Left cardiac atrium (tissue), 4 donors: ENCODE data around the gene ZNF407. TPM values are rescaled to one million over a fixed set of nuclear protein-coding genes. Genes with fewer than 3 reads are reported as not detected.
A peak's percentile ranks its signal among the peaks of the same experiment; 100 is the strongest.
"Not testable (repeated sequence)": the region's sequence is repeated elsewhere in the genome, so short reads cannot be mapped to it uniquely, and the experiment has no call there.

Experiments
- ATAC-seq, 2 donors: fragments of 200-7000 bp; cut with Tn5 transposase; one replicate each; pipeline ENCODE4 v1.9.1; 2020; ENCODE audit warnings: mild to moderate bottlenecking in 2 of 2, moderate library complexity in 2 of 2
- DNase-seq: peaks from one replicate; pipeline ENCODE4 v3.0.0-alpha.2; 2020
- intact Hi-C, 2 donors: fragments of 100-400 bp; cut with DNase I; formaldehyde crosslinking; loops; one replicate each; pipeline versions ENCODE4 v1.14.1 to v1.15.1; 2022 to 2023
- total RNA-seq, 2 donors: library from RNA; stranded (reverse); fragmentation: NEBNext Ultra II Directional; extraction: Animal tissue kit (Norgen Biotek cat#: 25700); gene quantifications; one replicate each; pipeline ENCODE4 v1.2.1, GENCODE V29; 2021
- donor health status: DM: no; HTN: yes; CAD: no.
- donor health status: DM: no; HTN: yes; CAD: no; lungs with severe emphysema.
- donor health status: DM: yes; HTN: yes; CAD: no.
- donor health status: Dilated cardiomyopathy.

Gene ZNF407
- total RNA-seq, 2 donors from 2014 or later = 10.1 to 10.6 TPM

DNA sequence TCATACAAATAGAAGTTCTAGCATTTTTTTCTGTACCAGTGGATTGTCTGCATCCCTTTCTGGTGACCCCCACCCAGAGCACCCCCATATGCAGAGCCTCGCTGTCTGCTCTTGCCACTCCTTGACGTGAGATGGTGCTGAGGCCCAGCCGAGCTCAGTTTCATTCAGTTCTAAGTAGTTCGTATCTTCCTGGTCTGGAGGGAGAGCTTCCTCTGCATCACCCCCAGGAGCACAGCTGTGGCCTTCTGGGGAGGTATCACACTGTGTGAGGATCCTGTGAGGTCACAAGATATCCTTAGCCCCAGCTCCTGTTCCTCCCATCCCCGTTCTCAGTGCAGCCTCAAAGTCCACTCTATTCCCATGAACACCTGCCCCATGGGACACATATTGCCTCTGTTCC is 478.6 kb downstream of the ZNF407 start:
- intact Hi-C loops = no loop called here
- DNase-seq = no peak
- ATAC-seq = no peak

DNA sequence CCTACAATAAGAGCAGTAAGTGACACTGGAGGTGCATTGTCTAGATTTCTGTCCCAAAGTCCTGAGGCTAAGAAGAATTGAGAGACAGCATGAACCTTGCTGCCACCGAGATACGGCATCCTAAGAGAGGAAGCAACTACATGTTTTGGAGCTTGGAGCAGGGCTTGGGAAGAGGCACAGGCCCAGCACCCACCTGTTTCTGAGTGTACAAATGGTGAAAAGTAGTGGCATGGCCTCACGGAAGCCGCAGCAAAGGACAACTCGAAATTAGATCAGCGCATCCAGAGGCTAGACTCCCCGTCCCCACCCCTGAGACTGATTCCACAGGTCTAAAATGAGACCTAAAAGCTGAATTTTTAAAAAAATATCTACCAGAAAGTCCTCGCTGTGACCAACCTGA is 483.8 kb downstream of the ZNF407 start:
- no peak for ATAC-seq
- DNase-seq = no peak
- intact Hi-C loops = no loop called here

- DNase-seq (no peak), ATAC-seq (no peak)
- intact Hi-C loops = no loop called here
Measured at GRCh38 chr18:75083131-75083530, 485.5 kb downstream of the ZNF407 start.

DNA sequence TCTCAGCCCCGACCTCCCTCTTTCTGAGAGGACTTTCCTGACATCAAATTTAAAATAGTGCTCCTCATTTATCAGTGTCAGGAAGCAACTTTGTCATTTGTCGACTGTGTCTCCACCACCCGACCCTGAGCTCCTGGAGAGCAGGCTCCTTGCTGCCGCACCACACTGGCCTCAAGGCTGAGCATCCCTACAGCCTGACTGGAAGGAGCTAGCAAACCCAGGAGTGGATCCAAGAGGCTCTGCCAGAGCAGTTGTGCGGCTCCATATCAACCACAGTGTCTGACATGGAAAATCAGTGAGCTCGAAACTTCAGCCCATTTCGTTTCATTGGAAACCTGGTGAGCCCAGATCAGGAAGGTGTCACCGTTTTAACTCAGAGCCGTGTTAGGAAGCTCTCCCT is 486.1 kb downstream of the ZNF407 start:
- no peak for DNase-seq
- ATAC-seq = no peak
- intact Hi-C loops = no loop called here

DNA sequence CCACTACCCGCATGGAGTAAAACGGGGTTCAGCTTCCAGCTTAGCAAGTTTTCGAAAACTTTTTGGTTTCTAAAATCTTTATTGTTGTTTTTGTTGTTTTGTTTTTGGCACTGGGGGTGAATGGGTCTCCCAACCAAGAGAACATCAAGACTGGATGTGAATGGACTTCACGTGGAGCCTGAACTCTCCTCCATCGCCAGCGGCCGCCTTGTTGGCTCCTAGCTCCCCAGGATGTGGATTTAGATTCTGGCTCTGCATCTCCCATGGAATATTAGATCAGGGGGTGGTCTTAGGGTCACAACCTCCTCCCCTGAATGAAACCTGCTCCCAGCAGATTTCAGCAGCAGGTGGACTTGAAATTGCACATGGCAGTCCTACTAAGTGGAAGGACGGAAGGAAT is 488.0 kb downstream of the ZNF407 start:
- DNase-seq, intact Hi-C loops, ATAC-seq: not testable (repeated sequence)

GRCh38 chr18:75086494-75087034 is 488.9 kb downstream of the ZNF407 start:
- DNase-seq (no peak), ATAC-seq (no peak)
- intact Hi-C loops = no loop called here

DNA sequence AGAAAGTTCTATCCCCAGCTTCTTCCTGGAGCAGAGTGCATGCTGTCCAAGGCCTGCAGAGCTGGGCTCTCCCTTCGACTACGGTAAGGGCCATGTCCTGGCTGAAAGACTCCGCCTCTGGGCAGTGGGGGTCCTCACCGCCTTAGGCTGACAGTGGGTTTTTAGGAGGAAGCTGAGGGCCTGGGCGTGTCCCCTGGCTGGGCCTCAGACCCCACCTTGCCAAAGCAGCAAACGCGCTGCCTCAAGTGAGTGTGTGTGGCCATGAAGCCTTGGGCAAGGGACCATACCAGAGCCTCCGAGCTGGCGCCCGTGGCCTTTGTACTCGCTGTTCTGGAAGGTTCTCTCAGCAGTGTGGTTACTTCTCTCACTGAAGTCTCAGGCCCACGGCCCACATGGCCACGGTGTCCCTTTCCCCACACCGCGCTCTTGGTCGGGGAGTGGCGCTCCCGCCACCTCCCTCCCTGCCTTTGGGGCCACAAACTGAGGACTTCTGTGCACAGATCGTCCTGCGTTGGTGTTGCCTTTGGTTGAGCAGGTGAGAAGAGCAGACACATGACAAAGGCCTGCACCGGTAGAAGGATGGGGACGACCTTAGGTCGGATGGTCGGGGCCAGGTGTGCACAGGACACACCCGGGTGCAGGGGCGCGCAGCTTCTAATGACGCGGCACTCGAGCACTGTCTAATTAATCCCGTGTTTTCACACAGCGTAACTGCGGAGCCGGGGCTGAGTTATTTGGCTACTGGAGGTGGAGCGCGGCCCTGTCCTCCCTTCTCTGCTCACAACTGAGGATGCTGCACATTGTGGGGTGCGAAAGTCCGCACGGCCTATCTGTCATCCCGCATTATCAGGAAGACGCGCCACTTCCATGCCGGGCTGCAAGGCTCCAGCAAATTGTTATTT is 489.7 kb downstream of the ZNF407 start:
- ATAC-seq (no peak), DNase-seq (no peak)
- intact Hi-C loops = no loop called here

DNA sequence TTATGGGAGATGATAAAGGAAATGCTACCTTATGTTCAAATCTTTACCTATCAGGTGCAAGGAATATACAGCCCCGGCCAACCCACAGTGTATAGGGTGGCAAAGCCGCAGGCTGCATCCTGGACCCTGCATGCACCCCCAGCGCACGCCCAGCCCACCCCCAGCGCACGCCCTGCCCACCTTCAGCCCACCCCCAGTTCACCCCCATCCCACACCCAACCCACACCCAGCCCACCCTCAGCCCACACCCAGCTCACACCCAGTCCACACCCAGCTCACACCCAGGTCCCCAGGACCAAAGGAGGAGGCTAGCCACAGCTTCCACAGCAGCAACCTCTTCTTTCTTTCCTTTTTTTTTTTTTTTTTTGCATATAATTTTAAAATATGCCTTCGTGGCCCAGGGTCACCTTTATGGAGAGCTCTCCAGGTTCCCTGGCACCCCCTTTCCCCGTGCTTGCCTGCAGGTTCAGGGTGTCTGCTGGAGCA is 490.4 kb downstream of the ZNF407 start:
- DNase-seq (no peak), ATAC-seq (no peak)
- intact Hi-C loops = no loop called here

- ATAC-seq = no peak
- no peak for DNase-seq
Measured at GRCh38 chr18:75088622-75089211, 491.0 kb downstream of the ZNF407 start.

DNA sequence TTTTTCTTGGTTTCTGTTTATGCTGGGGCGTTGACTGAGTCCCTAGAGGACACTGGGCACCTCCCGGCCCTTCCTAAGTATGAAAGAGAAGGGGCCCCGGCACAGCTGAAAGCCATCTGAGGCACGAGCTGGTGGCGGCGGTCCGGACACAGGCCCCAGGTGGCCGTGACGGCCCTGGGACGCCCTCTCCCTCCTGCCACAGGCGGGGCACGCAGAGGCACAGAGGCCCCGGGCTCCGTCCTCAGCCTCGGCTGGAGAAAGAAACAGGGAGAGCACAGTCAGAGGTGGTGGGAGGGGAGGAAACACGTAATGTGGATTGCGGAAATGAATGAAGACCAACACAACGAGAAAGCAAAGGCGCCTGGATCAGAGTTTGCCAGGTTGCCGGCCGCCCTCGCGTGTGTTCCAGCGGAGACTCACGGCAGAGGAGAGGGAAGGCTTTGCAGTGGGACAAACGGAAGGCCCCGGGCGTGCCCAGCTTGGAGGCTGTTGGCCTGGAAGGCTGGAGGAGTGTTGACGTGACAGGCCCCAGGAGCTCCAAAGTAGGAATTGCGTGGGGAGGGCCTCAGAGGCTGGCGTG is 492.2 kb downstream of the ZNF407 start:
- DNase-seq (no peak), ATAC-seq (no peak)
- intact Hi-C loops = no loop called here

More at GRCh38 chr18:75088622-75089211, 491.0 kb downstream of the ZNF407 start:
- intact Hi-C loops = no loop called here

- no peak for ATAC-seq
- no peak for DNase-seq
- intact Hi-C loops = no loop called here
Measured at GRCh38 chr18:75090336-75090735, 492.7 kb downstream of the ZNF407 start.

DNA sequence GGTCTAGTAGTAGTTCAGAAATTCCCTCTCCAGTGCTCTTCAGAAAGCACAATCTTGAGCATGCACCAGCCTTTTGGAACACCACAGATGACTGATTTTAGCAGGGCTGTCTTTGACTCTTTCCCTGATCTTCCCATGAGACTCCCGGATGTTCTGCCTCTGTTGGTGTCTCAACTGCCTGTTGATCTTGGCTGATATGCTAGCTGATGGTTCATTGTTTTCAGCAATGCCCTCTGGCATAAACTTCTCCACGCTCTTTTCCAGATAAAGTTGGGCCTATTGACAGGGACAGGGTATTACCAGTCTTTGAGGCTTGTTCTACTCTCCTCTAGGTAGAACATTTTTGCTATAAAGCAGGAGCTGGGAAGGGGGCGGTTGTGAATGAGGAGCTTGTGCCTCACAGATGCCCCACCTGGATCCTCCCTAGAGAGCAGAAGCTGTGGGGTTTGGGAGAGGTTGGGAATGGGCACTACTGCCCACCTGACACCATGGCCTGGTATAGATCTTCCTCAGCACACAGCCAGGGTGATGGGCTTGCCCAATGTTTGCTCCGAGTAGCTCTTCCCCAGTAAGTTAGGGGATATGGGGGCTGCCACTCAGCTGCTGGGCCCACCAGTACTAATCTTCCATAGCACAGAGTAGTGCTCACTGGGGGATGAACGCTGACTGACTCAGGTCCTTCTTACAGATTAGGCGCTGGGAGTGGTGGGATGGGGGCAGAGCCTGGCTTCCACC is 500.0 kb downstream of the ZNF407 start:
- intact Hi-C loops = no loop called here
- ATAC-seq = no peak
- no peak for DNase-seq

DNA sequence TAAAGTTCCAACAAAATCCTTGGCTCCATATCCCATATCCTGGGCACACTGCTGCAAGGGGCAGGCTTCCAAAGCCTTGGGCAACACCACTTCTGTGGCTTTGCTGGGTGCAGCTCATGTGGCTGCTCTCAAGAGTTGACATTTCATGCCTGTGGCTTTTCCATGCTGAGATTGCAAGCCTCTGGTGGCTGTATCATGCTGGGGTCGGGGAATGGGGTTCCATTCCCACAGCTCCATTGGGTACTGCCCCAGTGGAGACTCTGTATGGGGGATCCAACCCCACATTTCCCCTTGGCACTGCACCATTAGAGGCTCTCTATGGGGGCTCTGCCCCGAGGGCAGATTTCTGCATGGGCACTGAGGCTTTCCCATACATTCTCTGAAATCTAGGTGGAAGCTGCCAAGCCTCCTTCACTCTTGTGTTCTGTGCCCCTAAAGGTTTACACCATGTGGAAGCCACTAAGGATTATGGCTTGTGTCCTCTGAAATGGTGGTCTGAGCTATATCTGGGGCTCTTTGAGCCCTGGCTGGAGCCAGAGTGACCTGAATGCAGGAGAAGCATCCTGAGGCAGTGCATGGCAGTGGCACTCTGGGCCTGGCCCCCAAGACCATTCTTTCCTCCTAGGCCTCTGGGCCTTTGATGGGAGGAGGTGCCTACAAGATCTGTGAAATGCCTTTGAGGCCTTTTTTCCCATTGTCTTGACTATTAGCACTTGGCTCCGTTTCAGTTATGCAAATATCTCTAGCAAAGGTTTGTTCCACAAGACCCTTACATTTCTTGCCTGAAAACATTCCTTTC is 503.4 kb downstream of the ZNF407 start:
- ATAC-seq = peak in 1 of 2 donors; percentile 44
- intact Hi-C loops = no loop called here
- DNase-seq = no peak

GRCh38 chr18:75101916-75102315 is 504.2 kb downstream of the ZNF407 start:
- intact Hi-C loops = loop anchor here in 1 of 2 donors (2.0 kb wide), 1 partner anchor 25 kb away; no protein-coding TSS in a partner anchor
- ATAC-seq (no peak), DNase-seq (no peak)

DNA sequence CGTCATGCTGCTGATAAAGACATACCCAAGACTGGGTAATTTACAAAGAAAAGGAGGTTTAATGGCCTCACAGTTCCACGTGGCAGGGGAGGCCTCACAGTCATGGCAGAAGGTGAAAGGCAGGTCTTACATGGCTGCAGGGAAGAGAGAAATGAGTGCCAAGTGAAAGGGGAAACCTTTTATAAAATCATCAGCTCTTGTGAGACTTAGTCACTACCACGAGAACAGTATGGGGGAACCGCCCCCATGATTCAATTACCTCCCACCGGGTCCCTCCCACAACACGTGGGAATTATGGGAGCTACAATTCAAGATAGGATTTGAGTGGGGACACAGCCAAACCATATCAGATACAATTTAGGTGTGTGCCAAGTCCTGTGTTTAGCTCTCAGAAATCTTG is 506.4 kb downstream of the ZNF407 start:
- ATAC-seq, intact Hi-C loops, DNase-seq: not testable (repeated sequence)

DNA sequence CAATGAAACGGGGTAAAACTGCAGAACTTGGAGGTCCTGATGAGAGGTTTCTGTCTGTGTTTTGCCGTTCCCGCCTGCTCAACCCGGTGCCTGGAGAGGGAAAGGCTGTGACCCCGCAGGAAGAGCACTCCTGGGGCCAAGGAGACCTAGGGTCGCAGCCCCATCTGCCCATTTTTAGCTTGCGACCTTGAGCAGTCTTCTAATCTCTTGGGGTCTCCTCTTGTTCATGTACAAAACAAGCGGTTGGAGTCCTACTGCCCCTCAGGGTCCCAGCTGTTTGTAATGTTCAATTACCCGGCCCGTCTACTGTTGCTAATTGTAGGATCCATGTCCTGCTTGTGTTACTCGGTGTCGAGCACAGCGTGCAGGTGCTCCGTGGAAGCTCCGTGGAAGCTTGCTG is 506.8 kb downstream of the ZNF407 start:
- intact Hi-C loops = no loop called here
- DNase-seq (no peak), ATAC-seq (no peak)

DNA sequence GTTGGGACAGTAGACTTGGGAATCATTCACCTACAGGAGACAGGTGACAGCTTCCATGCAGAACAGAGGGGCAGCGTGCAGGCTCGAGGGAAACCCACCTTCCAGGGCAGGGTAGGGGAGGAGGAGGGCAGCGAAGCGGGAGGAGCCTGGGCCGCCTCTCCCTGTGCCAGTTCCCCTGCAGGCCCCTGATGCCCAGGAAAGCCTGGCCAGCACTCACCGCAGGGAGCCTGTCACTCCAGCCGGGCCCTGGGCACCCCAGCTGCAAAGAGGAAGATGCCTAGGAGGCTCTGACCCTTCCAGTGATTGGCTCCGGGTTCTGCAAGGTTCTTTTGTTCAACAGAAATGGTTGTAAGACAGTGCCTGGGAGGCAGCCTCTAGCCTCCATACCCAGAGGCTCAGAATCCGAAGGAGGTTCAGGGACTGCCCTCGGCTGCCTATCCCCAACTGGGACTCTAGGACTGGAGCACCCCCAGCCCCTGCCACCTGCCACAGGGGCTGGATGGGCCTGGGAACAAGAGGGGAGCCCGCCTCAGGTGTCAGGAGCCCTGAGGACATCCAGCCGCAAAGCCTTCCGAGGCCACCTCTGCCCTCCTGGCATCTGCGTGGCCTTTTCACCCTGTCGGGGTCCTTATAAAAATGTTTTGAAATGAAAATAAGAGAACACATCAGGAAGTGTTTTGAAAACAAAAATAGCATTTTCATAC is 508.0 kb downstream of the ZNF407 start:
- intact Hi-C loops = no loop called here
- no peak for DNase-seq
- ATAC-seq = no peak

- ATAC-seq (no peak), DNase-seq (no peak)
- intact Hi-C loops = no loop called here
Measured at GRCh38 chr18:75106746-75107145, 509.1 kb downstream of the ZNF407 start.
